BJ (cell line): ENCODE measurements around the gene TFEB. TPM values are rescaled to one million over a fixed set of nuclear protein-coding genes. Genes with fewer than 3 reads are reported as not detected.

Experiments used
- CTCF ChIA-PET: fragments of 350-600 bp; formaldehyde crosslinking; extraction: SDS; loops from one replicate; lab custom pipeline; 2021; ENCODE audit warnings: antibody characterized with exemption, inconsistent platforms; lab: Yijun Ruan, JAX
- POLR2A ChIA-PET: fragments of 300-600 bp; sonication (Branson Sonifier 250); formaldehyde crosslinking; extraction: SDS; loops from one replicate; lab custom pipeline; 2021; ENCODE audit warnings: antibody characterized with exemption; lab: Charles Lee
- DNase-seq: peaks from one replicate; pipeline ENCODE4 v3.0.0-alpha.2; 2011; ENCODE audit warnings: low read depth
- H3K27me3 ChIP-seq: 2 replicates; pipeline ENCODE4 v1.6.0; 2011; ENCODE audit warnings: low read length; ENCODE audit not compliant: control insufficient read depth, insufficient read depth
- H3K36me3 ChIP-seq: 2 replicates; pipeline ENCODE4 v1.5.1; 2011; ENCODE audit warnings: low read length; ENCODE audit not compliant: control insufficient read depth, insufficient read depth
- H3K4me3 ChIP-seq: 2 replicates; pipeline ENCODE4 v1.5.1; 2011; ENCODE audit warnings: low read depth, mild to moderate bottlenecking, control low read depth, low read length
- polyA plus RNA-seq: library from polyadenylated mRNA; depleted of rRNA; stranded (reverse); fragments of >200 nt; gene quantifications from 2 replicates; pipeline ENCODE4 v1.2.3, GENCODE V29; 2011
- TF ChIP-seq, protein P1 (sequence below): IDR thresholded peaks from 2 replicates; pipeline ENCODE4 v1.5.1; 2011; ENCODE audit warnings: low read depth, mild to moderate bottlenecking, control low read depth, inconsistent platforms, low read length, moderate library complexity; ENCODE audit not compliant: insufficient read depth

Gene TFEB
- polyA plus RNA-seq, 1 experiment = 21.9 TPM

DNA sequence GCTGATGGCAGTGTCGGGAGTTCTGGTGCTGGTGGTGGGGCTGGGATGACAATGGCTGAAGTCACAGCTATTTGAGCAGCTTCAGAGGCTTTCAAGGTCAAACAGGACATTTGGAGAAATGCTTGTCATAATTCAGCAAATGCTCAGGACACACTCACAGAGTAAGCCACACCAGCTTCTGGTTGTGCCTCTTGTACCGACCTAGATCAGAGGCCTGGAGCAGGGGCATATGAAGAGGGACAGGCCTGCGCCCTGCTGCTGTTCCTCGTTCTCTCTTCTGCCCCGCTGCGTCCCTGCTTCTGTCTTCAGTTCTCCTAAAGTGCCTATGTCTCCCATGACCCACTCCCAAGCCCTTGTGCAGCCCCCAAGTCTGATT is 12.7 kb upstream of the TFEB start:
- Histone ChIP-seq H3K36me3 (no peaks in the 10 kb centered on the region), H3K27me3 (peaks cover 5% of the 10 kb centered on the region), H3K4me3 (no peak overlapping the region)
- no peak for DNase-seq
- ChIA-PET POLR2A (no interaction called here), CTCF (interaction anchor here (1.2 to 2.7 kb wide), 3 partner anchors 11 to 28 kb away, joined by 3 to 9 read pairs (median 3); no protein-coding TSS in a partner anchor)
- TF ChIP-seq, protein P1, sequence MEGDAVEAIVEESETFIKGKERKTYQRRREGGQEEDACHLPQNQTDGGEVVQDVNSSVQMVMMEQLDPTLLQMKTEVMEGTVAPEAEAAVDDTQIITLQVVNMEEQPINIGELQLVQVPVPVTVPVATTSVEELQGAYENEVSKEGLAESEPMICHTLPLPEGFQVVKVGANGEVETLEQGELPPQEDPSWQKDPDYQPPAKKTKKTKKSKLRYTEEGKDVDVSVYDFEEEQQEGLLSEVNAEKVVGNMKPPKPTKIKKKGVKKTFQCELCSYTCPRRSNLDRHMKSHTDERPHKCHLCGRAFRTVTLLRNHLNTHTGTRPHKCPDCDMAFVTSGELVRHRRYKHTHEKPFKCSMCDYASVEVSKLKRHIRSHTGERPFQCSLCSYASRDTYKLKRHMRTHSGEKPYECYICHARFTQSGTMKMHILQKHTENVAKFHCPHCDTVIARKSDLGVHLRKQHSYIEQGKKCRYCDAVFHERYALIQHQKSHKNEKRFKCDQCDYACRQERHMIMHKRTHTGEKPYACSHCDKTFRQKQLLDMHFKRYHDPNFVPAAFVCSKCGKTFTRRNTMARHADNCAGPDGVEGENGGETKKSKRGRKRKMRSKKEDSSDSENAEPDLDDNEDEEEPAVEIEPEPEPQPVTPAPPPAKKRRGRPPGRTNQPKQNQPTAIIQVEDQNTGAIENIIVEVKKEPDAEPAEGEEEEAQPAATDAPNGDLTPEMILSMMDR = no peak

DNA sequence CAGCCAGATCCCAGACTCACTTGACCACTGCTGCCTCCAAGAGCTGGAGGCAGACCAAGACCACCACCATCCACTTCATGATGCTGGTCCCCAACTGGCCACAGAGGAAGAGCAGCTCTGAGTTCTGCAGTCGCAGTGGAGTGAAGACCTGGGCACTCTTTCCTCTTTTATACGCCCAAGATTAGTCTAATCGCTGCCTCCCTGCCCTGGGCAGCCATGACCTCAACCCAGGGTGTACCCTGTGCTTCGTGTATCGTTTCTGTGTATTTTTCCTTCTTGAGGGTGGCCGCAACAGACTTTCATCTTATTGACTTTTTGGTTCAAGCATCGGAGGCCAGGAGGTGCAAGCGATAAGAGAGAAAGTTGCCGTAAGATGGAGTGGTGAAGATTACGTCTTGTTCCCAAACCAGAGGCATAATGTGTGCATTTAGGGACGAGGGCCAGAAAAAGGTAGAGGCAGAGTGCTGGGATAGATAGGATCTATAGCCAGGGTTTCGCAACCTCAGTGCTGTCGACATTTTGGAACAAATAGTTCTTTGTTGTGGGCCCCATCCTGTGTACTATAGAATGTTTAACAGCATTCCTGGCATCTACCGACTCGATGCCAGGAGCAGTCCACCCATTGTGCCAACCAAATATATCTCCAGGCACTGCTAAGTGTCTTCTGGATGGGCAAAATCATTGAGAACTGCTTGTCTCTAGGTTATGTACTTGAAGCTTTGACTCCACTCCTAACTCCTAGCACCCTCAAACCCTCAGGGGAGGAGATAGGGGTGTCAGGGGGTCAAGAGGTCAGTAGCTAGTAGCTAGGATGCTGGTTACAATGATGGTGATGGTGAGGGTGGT is 12.1 kb upstream of the TFEB start, which contains the start of gene PGC:
TSS of gene PGC (minus strand) at position 142 of the 846 bp plus-strand sequence. CDS start at position 79, 63 bp downstream.
- CTCF ChIA-PET = interaction anchor here (1.2 to 2.7 kb wide), 3 partner anchors 10 to 29 kb away, joined by 3 to 9 read pairs (median 3); no protein-coding TSS in a partner anchor
- POLR2A ChIA-PET = no interaction called here
- TF ChIP-seq, protein P1 = no peak
- Histone ChIP-seq H3K27me3 (peaks cover 5% of the 10 kb centered on the region), H3K4me3 (no peak within 1 kb of the TSS), H3K36me3 (no peaks in the 10 kb centered on the region)
- no peak for DNase-seq

GRCh38 chr6:41746107-41746506 is 10.7 kb upstream of the TFEB start:
- H3K36me3 ChIP-seq = no peaks in the 10 kb centered on the region
- POLR2A ChIA-PET = no interaction called here
- no peak for DNase-seq
- TF ChIP-seq, protein P1 = no peak
- no peak overlapping the region for H3K4me3 ChIP-seq
- peaks cover 5% of the 10 kb centered on the region for H3K27me3 ChIP-seq
- CTCF ChIA-PET = no interaction called here

DNA sequence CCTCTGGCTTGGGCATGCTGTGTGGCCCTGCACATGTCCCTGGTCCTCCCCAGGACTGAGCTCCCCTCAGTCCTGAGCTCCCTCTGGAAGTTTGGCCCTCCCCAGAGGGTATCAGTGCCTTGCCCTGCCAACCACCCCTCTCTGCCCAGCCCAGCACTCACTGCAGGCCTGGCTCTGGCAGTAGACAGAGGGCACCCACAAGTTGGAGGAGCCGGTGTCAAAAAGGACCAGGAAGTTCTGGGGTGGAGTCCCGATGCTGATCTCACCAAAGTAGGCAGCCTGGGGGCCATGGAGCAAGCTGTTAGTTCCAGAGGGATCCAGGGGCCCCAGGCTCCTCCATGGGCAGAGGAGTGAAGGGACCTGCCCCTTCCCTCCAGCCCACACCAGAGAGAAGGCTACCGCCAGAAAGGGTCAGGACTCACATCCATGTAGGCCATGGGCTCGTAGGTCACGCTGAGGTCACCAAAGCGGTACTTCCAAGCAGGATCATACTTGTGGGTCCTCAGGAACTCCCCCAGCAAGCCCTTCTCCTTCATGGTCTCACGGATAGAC is 8.9 kb upstream of the TFEB start:
- CTCF ChIA-PET = interaction anchor here (0.6 kb wide), 1 partner anchor 8 kb away, joined by 3 read pairs; no protein-coding TSS in a partner anchor
- DNase-seq = no peak
- Histone ChIP-seq H3K27me3 (peaks cover 3% of the 10 kb centered on the region; the same call in 1 of the 2 replicates), H3K4me3 (no peak overlapping the region), H3K36me3 (no peaks in the 10 kb centered on the region)
- POLR2A ChIA-PET = no interaction called here
- TF ChIP-seq, protein P1 = no peak
